ENCODE results near the gene IQGAP1. TPM values are rescaled to one million over a fixed set of nuclear protein-coding genes. Genes with fewer than 3 reads are reported as not detected.

The IQGAP1 gene
- total and polyA plus RNA-seq, 2 of the 4 experiments (the other 2 are of a cell fraction), result 87.5 to 207 TPM

- Histone ChIP-seq H2BK15ac (ENCODE audit: low read depth, low read length) (no peak overlapping the region), H3K27me3 (ENCODE audit: control insufficient read depth, insufficient read depth, low read length) (no peaks in the 10 kb centered on the region), H3K4me3 (ENCODE audit: insufficient read depth, low read depth, low read length) (no peak overlapping the region), H3K4ac (ENCODE audit: low read depth, low read length) (no peak overlapping the region), H3K36me3 (ENCODE audit: control insufficient read depth, insufficient read depth, low read length) (no peaks in the 10 kb centered on the region), H3K9me3 (ENCODE audit: control insufficient read depth, insufficient read depth, low read length) (peaks cover 8% of the 10 kb centered on the region), H4K5ac (ENCODE audit: low read depth, low read length) (no peak overlapping the region), H3K9me1 (ENCODE audit: insufficient read depth, low read length) (no peaks in the 10 kb centered on the region), H2BK120ac (ENCODE audit: low read depth, low read length) (no peak overlapping the region), H4K91ac (ENCODE audit: insufficient read depth, low read depth, low read length) (no peak overlapping the region), H2BK20ac (ENCODE audit: low read depth, low read length) (no peak overlapping the region), H2BK5ac (ENCODE audit: low read depth, low read length, poor library complexity, severe bottlenecking) (no peak overlapping the region), H3K56ac (ENCODE audit: extremely low read depth, insufficient read depth, low read length) (no peak overlapping the region), H3K23ac (ENCODE audit: low read depth, low read length) (0 out of 2 replicates have a peak overlapping the region, but pooled peaks have one; percentile 33), H2AK9ac (replicated peaks; ENCODE audit: low read depth, low read length, poor library complexity) (no peak overlapping the region), H2AFZ (replicated peaks; ENCODE audit: low read length, poor library complexity) (no peak overlapping the region), H3K14ac (replicated peaks; ENCODE audit: low read depth, low read length) (no peak overlapping the region), H3K18ac (ENCODE audit: low read depth, low read length) (no peak overlapping the region), H3K27ac (ENCODE audit: insufficient read depth, low read length) (no peak overlapping the region), H3K4me2 (ENCODE audit: low read depth, low read length) (no peak overlapping the region), H4K20me1 (ENCODE audit: insufficient read depth, low read length) (no peaks in the 10 kb centered on the region), H3K9ac (ENCODE audit: low read depth, low read length) (no peak overlapping the region), H4K8ac (ENCODE audit: low read depth in 2 of 2, low read length in 2 of 2) (no peak overlapping the region), H2AK5ac (ENCODE audit: low read depth, low read length) (no peak overlapping the region), H3K79me1 (ENCODE audit: low read depth in 1 of 2, low read length in 2 of 2) (no peaks in the 10 kb centered on the region), H3K4me1 (ENCODE audit: control insufficient read depth, insufficient read depth, low read length) (no peaks in the 10 kb centered on the region)
- ChIA-PET CTCF (interaction anchor here (0.9 to 1.4 kb wide), 3 partner anchors 20 to 79 kb away, joined by 3 to 4 read pairs (median 3); no protein-coding TSS in a partner anchor), POLR2A (ENCODE audit: unreplicated experiment) (no interaction called here)
- DNase-seq, result no peak
- dilution Hi-C loops (cut with HindIII; ENCODE audit: low sequenced_read_pairs, unreplicated experiment), result no loop called here
- intact Hi-C loops (cut with micrococcal nuclease), result no loop called here
- ATAC-seq (ENCODE audit: low read depth), result no peak
- BruUV-seq (replicated peaks), result no TSS peak
- TF ChIP-seq RCOR1 (IDR thresholded peaks at IDR 0.05; ENCODE audit: insufficient replicate concordance, low read length), result no peak
- TF ChIP-seq, protein P1, sequence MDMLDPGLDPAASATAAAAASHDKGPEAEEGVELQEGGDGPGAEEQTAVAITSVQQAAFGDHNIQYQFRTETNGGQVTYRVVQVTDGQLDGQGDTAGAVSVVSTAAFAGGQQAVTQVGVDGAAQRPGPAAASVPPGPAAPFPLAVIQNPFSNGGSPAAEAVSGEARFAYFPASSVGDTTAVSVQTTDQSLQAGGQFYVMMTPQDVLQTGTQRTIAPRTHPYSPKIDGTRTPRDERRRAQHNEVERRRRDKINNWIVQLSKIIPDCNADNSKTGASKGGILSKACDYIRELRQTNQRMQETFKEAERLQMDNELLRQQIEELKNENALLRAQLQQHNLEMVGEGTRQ (IDR thresholded peaks at IDR 0.05; ENCODE audit: low read depth, low read length), result no peak
- TF ChIP-seq CHD1 (IDR thresholded peaks at IDR 0.05; ENCODE audit: low read depth, low read length), result no peak
- TF ChIP-seq RFX5 (IDR thresholded peaks at IDR 0.05; ENCODE audit: low read depth, low read length), result no peak
- no peak for TF ChIP-seq SMC3 (IDR thresholded peaks at IDR 0.05; ENCODE audit: low read depth, low read length)
- no peak for TF ChIP-seq RAD21 (IDR thresholded peaks at IDR 0.05; ENCODE audit: low read length)
- no peak for TF ChIP-seq MAFK (IDR thresholded peaks at IDR 0.05; ENCODE audit: low read depth, low read length)
- TF ChIP-seq MXI1 (IDR thresholded peaks at IDR 0.05; ENCODE audit: borderline replicate concordance, low read depth, low read length), result no peak
- in situ Hi-C loops (cut with MboI; ENCODE audit: low sequenced_read_pairs), result no loop called here
Measured at GRCh38 chr15:90382320-90382719, 5.7 kb upstream of the IQGAP1 start.
